RWPE1 (cell line): Measurements from ENCODE around the gene RAB35.

Experiments used
- CTCF ChIA-PET: fragments of 350-600 bp; sonication (Branson Sonifier 250); formaldehyde crosslinking; extraction: SDS; loops from one replicate; lab custom pipeline; 2021; lab: Yijun Ruan, JAX
- POLR2A ChIA-PET: fragments of 400-600 bp; formaldehyde crosslinking; extraction: SDS; loops from one replicate; lab custom pipeline; 2020; ENCODE audit warnings: antibody characterized with exemption; ENCODE audit not compliant: low non-redundant PET; lab: Yijun Ruan, JAX
- DNase-seq: peaks from one replicate; pipeline ENCODE4 v3.0.0; 2012; ENCODE audit warnings: low spot score
- H3K27ac ChIP-seq: fragments of 450-650 bp; 2 replicates; pipeline ENCODE4 v1.5.1; 2017
- CTCF ChIP-seq: fragments of 450-650 bp; conservative IDR thresholded peaks from 2 replicates; pipeline ENCODE4 v1.5.1; 2017; ENCODE audit warnings: low read depth, mild to moderate bottlenecking

RAB35 gene

GRCh38 chr12:120102189-120103043, 14.1 kb downstream of the RAB35 start:
- CTCF ChIA-PET, result interaction anchor here (0.6 kb wide), 1 partner anchor 946 kb away, joined by 3 read pairs; no protein-coding TSS in a partner anchor
- POLR2A ChIA-PET, result no interaction called here
- DNase-seq, result no peak
- TF ChIP-seq CTCF, result no peak
- H3K27ac ChIP-seq, result peak overlapping the region; percentile 39

GRCh38 chr12:120101617-120102016, 14.9 kb downstream of the RAB35 start:
- H3K27ac ChIP-seq, result peak overlapping the region; percentile 39
- TF ChIP-seq CTCF, result no peak
- DNase-seq, result no peak
- ChIA-PET POLR2A (no interaction called here), CTCF (interaction anchor here (0.6 kb wide), 1 partner anchor 945 kb away, joined by 3 read pairs; no protein-coding TSS in a partner anchor)

- no peak for TF ChIP-seq CTCF
- peak overlapping the region; percentile 39 for H3K27ac ChIP-seq
Observed at GRCh38 chr12:120101182-120101581, 15.4 kb downstream of the RAB35 start.

GRCh38 chr12:120100630-120101029, 15.9 kb downstream of the RAB35 start:
- DNase-seq, result no peak
- ChIA-PET POLR2A (interaction anchor here (0.6 to 1.1 kb wide), 2 partner anchors 16 to 111 kb away, joined by 3 to 4 read pairs; partner anchors contain the start of gene RAB35), CTCF (no interaction called here)
- no peak for TF ChIP-seq CTCF
- H3K27ac ChIP-seq, result peak overlapping the region; percentile 39

More at GRCh38 chr12:120101182-120101581, 15.4 kb downstream of the RAB35 start:
- no peak for DNase-seq
- POLR2A ChIA-PET, result no interaction called here
- CTCF ChIA-PET, result no interaction called here

- CTCF ChIA-PET, result interaction anchor here (0.6 kb wide), 1 partner anchor 15 kb away, joined by 6 read pairs; no protein-coding TSS in a partner anchor
- DNase-seq, result no peak
- H3K27ac ChIP-seq, result peak overlapping the region; percentile 39
- no peak for TF ChIP-seq CTCF
- POLR2A ChIA-PET, result interaction anchor here (0.6 to 1.1 kb wide), 3 partner anchors 12 to 110 kb away, joined by 3 to 4 read pairs (median 3); partner anchors contain the start of gene RAB35
Observed at GRCh38 chr12:120099738-120100137, 16.8 kb downstream of the RAB35 start.

- peak overlapping the region; percentile 39 for H3K27ac ChIP-seq
- TF ChIP-seq CTCF, result no peak
- ChIA-PET CTCF (interaction anchor here (0.6 kb wide), 1 partner anchor 16 kb away, joined by 6 read pairs; no protein-coding TSS in a partner anchor), POLR2A (no interaction called here)
- no peak for DNase-seq
Observed at GRCh38 chr12:120098756-120099470, 17.6 kb downstream of the RAB35 start.
